HUES6 (cell line): ENCODE data around the gene MEI1.
"Not testable (repeated sequence)": the region's sequence is repeated elsewhere in the genome, so short reads cannot be mapped to it uniquely, and the experiment has no call there.

ENCODE experiments used
- H3K27ac ChIP-seq: 2 replicates; pipeline ENCODE4 v1.7.0; 2013; ENCODE audit warnings: low read depth, mild to moderate bottlenecking, low read length, inconsistent platforms
- H3K27me3 ChIP-seq: 2 replicates; pipeline ENCODE4 v1.6.1; 2013; ENCODE audit warnings: low read length; ENCODE audit not compliant: control insufficient read depth, insufficient read depth
- H3K36me3 ChIP-seq: 2 replicates; pipeline ENCODE4 v1.6.1; 2013; ENCODE audit warnings: low read length; ENCODE audit not compliant: control insufficient read depth, insufficient read depth
- H3K4me1 ChIP-seq: 2 replicates; pipeline ENCODE4 v1.6.1; 2013; ENCODE audit warnings: low read length; ENCODE audit not compliant: control insufficient read depth, insufficient read depth
- H3K4me3 ChIP-seq: 2 replicates; pipeline ENCODE4 v1.5.1; 2013; ENCODE audit warnings: low read depth, low read length
- H3K9ac ChIP-seq: one replicate; pipeline ENCODE4 v1.6.1; 2013; ENCODE audit warnings: mild to moderate bottlenecking, low read length
- H3K9me3 ChIP-seq: 2 replicates; pipeline ENCODE4 v1.6.1; 2013; ENCODE audit warnings: low read depth, low read length; ENCODE audit not compliant: control insufficient read depth, insufficient read depth

Gene MEI1

DNA sequence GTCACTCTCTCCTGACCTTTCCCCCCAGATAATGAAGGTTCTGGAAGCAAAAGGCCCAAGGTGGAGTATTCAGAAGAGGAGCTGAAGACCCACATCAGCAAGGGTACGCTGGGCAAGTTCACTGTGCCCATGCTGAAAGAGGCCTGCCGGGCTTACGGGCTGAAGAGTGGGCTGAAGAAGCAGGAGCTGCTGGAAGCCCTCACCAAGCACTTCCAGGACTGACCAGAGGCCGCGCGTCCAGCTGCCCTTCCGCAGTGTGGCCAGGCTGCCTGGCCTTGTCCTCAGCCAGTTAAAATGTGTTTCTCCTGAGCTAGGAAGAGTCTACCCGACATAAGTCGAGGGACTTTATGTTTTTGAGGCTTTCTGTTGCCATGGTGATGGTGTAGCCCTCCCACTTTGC lies 35.7 kb upstream of the MEI1 start:
- not testable (repeated sequence) for H3K27me3 ChIP-seq, H3K9me3 ChIP-seq, H3K9ac ChIP-seq, H3K27ac ChIP-seq, H3K4me1 ChIP-seq, H3K4me3 ChIP-seq
- H3K36me3 ChIP-seq = peaks cover 66% of the 10 kb centered on the region

DNA sequence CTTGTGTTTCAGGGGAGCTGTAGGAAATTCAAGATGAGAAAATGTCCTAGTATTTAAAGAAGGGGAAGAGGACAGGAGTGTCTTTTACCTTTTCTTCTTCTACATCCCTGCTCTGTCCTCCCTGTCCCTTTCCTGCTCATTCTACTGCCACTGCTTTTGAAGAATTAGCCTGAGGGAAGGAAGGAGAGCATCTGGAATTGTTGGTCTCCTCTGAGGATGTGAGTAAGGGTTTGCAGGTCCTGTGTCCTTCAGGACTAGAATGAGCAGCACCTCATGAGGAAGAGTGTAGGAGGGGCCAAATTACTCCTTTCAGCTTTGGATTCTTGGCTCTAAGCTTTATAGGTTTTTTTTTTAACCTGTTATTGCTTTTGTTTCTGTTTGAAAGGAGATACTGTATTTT lies 34.8 kb upstream of the MEI1 start:
- Histone ChIP-seq H3K9ac (no peak overlapping the region), H3K4me3 (no peak overlapping the region), H3K27ac (no peak overlapping the region), H3K9me3 (no peaks in the 10 kb centered on the region), H3K36me3 (peaks cover 57% of the 10 kb centered on the region), H3K27me3 (no peaks in the 10 kb centered on the region), H3K4me1 (0 out of 2 replicates have a peak, but pooled peaks cover 2% of the 10 kb centered on the region)

DNA sequence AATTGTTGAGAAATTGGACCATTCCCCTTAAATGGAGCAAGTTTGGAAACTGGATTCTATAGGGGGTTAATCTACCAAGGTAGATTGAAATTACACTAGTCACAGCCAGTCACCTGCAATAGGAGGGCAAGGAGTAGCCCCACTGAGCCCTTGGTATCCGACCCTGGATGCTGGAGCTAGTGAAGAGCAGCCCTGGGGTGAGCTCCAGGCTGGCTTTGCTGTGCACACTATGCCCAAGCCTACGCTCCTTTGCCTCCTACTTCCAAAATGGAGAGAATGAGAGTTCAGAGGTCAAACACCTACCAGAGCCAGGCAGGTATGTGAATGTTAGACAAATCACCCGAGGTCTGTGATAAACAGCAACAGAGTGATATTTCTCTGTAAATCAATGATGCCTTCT lies 34.4 kb upstream of the MEI1 start:
- H3K4me3 ChIP-seq = no peak overlapping the region
- H3K36me3 ChIP-seq = peaks cover 52% of the 10 kb centered on the region
- no peak overlapping the region for H3K27ac ChIP-seq

DNA sequence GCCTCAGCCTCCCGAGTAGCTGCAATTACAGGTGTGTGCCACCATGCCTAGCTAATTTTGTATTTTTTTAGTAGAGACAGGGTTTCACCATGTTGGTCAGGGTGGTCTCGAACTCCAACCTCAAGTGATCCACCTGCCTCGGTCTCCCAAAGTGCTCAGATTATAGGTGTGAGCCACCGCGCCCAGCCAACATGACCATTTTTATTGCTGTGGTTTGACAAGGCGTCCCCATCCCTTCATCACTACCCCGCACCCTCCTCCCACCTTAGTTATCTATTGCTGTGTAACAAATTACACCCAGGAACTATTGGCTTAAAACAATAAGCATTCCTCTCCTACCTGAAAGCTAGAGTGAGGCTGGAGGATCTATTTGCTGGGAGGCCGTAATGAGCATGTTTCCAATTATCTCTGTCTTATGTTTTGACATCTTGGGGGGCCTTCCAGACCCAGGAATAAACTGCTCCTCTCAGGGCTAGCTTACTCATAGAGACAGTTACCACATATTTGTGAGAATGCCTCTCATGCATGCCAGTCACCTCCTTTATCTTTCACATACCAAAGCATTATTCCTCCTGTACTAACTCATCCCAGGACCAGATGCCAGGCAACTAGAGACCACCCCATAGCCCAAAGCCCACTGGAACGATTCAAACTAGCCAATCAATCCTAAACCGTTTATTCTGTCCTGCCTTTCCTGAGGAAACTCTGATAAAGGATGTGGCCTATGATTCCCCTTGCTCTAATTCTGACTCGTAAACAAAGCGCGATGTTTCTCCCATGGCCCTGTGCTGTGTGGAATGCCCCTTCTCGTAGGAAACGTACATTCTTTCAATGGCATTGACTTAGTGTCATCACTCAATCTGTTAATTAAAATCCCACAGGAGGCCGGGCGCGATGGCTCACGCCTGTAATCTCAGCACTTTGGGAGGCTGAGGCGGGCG lies 30.1 kb upstream of the MEI1 start:
- no peaks in the 10 kb centered on the region for H3K9me3 ChIP-seq
- 0 out of 2 replicates have a peak, but pooled peaks cover 2% of the 10 kb centered on the region for H3K4me1 ChIP-seq
- peaks cover 28% of the 10 kb centered on the region for H3K36me3 ChIP-seq
- no peak overlapping the region for H3K27ac ChIP-seq
- H3K9ac ChIP-seq = no peak overlapping the region
- H3K27me3 ChIP-seq = no peaks in the 10 kb centered on the region
- no peak overlapping the region for H3K4me3 ChIP-seq

More for the DNA sequence above, 34.4 kb upstream of the MEI1 start:
- Histone ChIP-seq H3K9ac (no peak overlapping the region), H3K4me1 (0 out of 2 replicates have a peak, but pooled peaks cover 2% of the 10 kb centered on the region), H3K9me3 (no peaks in the 10 kb centered on the region), H3K27me3 (no peaks in the 10 kb centered on the region)

DNA sequence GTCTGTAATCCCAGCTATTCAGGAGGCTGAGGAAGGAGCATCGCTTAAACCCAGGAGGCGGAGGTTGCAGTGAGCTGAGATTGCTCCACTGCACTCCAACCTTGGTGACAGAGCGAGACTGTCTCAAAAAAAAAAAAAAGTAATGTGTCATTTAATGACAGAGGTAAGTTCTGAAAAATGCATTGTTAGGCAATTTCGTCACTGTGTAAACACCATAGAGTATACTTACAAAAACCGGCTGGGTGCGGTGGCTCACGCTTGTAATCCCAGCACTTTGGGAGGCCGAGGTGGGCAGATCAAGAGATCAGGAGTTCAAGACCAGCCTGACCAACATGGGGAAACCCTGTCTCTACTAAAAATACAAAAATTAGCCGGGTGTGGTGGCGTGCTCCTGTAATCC lies 27.2 kb upstream of the MEI1 start:
- H3K4me1 ChIP-seq, H3K4me3 ChIP-seq, H3K9ac ChIP-seq, H3K27me3 ChIP-seq, H3K9me3 ChIP-seq, H3K27ac ChIP-seq: not testable (repeated sequence)
- peaks cover 40% of the 10 kb centered on the region for H3K36me3 ChIP-seq

DNA sequence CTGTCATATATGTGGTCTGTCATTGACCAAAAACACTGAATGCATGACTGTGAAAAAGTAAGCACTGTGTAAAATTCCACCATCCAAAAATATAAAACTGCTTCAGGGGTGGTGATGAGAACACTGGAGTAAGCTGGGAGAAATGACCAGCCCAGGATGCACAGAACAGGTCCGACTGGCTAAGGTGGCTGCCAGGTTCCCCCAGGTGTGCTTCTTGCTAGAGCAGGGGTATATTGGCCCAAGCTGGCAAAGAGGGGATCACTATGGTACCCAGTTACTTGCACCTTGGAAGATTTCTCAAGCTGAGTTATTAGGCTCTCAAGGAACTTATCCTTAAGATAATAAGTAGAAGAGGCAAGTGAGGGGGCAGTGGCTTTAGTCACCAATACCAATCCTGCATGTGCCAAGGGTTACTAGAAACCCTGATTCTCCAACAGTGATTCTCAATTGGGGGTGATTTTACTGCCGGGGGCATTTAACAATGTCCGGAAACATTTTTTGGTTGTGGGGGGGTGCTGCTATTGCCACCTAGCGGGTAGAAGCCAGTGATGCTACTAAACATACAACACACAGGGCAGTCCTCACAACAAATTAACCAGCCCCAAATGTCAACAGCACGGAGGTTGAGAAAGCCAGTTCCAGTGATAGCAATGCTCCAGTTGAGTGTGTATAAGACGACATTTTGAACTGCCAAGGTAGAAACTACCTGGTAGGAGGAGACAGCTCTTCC lies 26.4 kb upstream of the MEI1 start:
- Histone ChIP-seq H3K36me3 (peaks cover 47% of the 10 kb centered on the region), H3K27me3 (no peaks in the 10 kb centered on the region), H3K4me1 (no peaks in the 10 kb centered on the region), H3K9me3 (no peaks in the 10 kb centered on the region), H3K27ac (no peak overlapping the region), H3K4me3 (no peak overlapping the region), H3K9ac (no peak overlapping the region)

DNA sequence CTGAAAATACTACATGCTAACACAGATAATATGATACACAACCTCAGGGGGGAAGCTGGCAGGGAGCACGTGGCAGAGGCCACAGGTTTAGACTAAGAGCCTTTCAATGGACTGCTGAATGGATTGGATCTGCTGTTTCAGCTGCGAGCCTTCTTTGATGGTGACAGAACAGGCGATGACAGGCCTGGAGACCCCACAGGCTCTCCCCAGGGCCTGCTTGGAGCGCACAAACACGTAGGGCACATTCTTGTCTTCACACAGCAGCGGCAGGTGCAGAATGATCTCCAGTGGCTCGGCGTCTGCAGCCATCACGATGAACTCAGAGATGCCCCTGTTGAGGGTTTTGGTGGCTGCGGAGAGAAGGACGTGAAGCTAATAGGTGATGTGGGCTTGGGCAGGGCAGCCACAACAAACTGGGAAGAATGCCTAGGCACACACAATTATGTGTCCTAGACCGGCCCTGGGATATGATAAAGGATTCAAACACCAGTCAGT lies 24.4 kb upstream of the MEI1 start:
- Histone ChIP-seq H3K4me3 (no peak overlapping the region), H3K36me3 (peaks cover 61% of the 10 kb centered on the region), H3K9me3 (no peaks in the 10 kb centered on the region), H3K27me3 (no peaks in the 10 kb centered on the region), H3K27ac (no peak overlapping the region), H3K4me1 (no peaks in the 10 kb centered on the region), H3K9ac (no peak overlapping the region)

DNA sequence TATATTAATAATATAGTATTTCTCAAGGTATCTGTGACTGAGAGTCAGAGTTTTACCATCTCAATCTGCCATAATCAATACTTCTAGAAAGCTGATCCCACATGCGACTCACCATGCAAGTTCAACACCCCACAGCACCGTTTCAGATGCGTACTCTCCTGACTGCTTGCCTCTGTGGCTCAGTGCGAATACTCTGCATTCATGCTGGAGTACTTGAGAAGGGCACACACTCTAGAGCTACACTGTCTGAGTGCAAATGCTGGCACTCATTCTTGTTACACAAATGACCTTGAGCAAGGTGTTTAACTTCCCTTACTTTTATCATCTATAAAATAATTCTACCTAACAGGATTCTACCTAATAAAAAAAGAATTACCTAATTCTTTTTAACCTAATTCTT lies 23.2 kb upstream of the MEI1 start:
- H3K27me3 ChIP-seq = no peaks in the 10 kb centered on the region
- no peak overlapping the region for H3K4me3 ChIP-seq
- no peaks in the 10 kb centered on the region for H3K9me3 ChIP-seq
- no peak overlapping the region for H3K27ac ChIP-seq
- no peaks in the 10 kb centered on the region for H3K4me1 ChIP-seq
- H3K36me3 ChIP-seq = peaks cover 71% of the 10 kb centered on the region
- no peak overlapping the region for H3K9ac ChIP-seq

DNA sequence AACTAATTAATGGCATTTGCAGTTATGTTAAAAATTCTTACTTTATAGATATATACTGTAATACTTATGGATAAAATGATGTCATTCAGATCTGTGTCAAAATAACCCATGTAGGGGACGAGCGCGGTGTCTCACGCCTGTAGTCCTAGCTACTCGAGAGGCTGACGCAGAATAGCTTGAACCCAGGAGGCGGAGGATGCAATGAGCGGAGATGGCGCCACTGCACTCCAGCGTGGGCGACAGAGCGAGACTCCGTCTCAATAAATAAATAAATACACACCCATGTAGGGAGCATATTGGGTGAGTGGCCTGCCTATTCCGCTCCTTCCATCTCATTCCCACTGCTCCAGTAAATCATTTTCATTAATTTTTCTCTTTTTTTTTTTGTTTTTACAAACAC lies 17.7 kb upstream of the MEI1 start:
- Histone ChIP-seq H3K9me3 (no peaks in the 10 kb centered on the region), H3K9ac (no peak overlapping the region), H3K4me1 (no peaks in the 10 kb centered on the region), H3K27me3 (no peaks in the 10 kb centered on the region), H3K27ac (no peak overlapping the region), H3K4me3 (peak overlapping the region; percentile 81), H3K36me3 (peaks cover 36% of the 10 kb centered on the region)

DNA sequence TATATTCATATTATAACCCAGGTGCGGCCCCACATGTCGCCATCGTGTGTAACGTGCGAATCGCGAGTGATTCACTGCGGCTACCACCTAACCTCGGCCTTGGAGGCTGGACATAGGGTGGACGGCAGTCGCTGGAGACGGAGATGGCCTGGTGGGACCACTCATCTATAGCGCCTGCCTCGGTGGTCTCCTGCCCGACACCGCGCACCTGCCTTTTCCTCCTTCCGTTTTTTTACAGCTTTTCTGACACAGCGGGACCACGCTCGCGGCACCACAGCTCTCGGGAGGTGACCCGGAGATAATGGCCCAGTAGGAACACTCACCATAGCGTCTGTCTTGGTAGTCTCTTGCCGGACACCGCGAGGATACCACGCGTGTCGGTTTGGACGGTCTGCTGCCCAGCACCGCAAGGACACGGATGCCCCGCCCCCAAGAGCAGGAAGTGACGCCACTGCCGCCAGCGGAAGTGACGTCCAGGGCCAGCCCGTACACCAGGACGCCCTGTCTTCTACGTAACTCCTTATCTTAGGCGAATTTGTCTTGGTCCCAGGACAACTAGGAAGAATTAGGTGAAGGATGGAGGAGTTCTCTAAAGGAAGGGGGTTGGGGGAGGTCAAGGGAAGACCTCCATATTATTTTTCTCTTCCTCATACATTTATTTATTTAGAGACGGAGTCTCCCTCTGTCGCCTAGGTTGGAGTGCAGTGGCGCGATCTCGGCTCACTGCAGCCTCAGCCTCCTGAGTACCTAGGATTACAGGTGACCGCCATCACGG lies 17.1 kb upstream of the MEI1 start:
- no peaks in the 10 kb centered on the region for H3K4me1 ChIP-seq
- peak overlapping the region; percentile 43; the same call in 1 of the 2 replicates for H3K27ac ChIP-seq

More for the DNA sequence above, 17.1 kb upstream of the MEI1 start:
- H3K4me3 ChIP-seq = peak overlapping the region; percentile 81
- peak overlapping the region; percentile 79 for H3K9ac ChIP-seq
- no peaks in the 10 kb centered on the region for H3K9me3 ChIP-seq
- no peaks in the 10 kb centered on the region for H3K27me3 ChIP-seq
- peaks cover 32% of the 10 kb centered on the region for H3K36me3 ChIP-seq
